HG03460 (cell line): ENCODE measurements around the gene IGF2R.
"Not testable (repeated sequence)": the region's sequence is repeated elsewhere in the genome, so short reads cannot be mapped to it uniquely, and the experiment has no call there.

Experiments used
- ATAC-seq: cut with Tn5 transposase; IDR thresholded peaks from one replicate; pipeline ENCODE4 v1.9.1; 2021; ENCODE audit not compliant: unreplicated experiment

The IGF2R gene

GRCh38 chr6:160116411-160116810 is 147.5 kb downstream of the IGF2R start:
- ATAC-seq, result no peak

GRCh38 chr6:160117137-160117536 is 148.3 kb downstream of the IGF2R start:
- no peak for ATAC-seq

GRCh38 chr6:160118620-160119229 is 149.8 kb downstream of the IGF2R start:
- no peak for ATAC-seq

- no peak for ATAC-seq
These were observed 151.2 kb downstream of the IGF2R start for GRCh38 chr6:160120087-160120486.

- no peak for ATAC-seq
These were observed 152.7 kb downstream of the IGF2R start, which contains the start of gene SLC22A1 for GRCh38 chr6:160121558-160121957. Gene SLC22A1, plus strand, starts transcription at chr6:160121815. Its CDS starts 121 bp downstream, at chr6:160121936.

- no peak for ATAC-seq
These were observed 153.1 kb downstream of the IGF2R start for GRCh38 chr6:160121981-160122380.

- ATAC-seq, result no peak
These were observed 153.9 kb downstream of the IGF2R start for GRCh38 chr6:160122744-160123143.

- no peak for ATAC-seq
These were observed 155.1 kb downstream of the IGF2R start for GRCh38 chr6:160124007-160124406.

GRCh38 chr6:160124605-160125004 is 155.7 kb downstream of the IGF2R start:
- ATAC-seq, result no peak

GRCh38 chr6:160125105-160125504 is 156.2 kb downstream of the IGF2R start:
- not testable (repeated sequence) for ATAC-seq

- no peak for ATAC-seq
These were observed 158.6 kb downstream of the IGF2R start for GRCh38 chr6:160127270-160128124.

- no peak for ATAC-seq
These were observed 159.3 kb downstream of the IGF2R start for GRCh38 chr6:160128125-160128683.

- no peak for ATAC-seq
These were observed 160.1 kb downstream of the IGF2R start for GRCh38 chr6:160128879-160129516.

GRCh38 chr6:160129881-160130615 is 161.2 kb downstream of the IGF2R start:
- ATAC-seq, result no peak

- ATAC-seq, result no peak
These were observed 162.0 kb downstream of the IGF2R start for GRCh38 chr6:160130729-160131484.

GRCh38 chr6:160131636-160132296 is 162.9 kb downstream of the IGF2R start:
- ATAC-seq, result no peak

GRCh38 chr6:160132297-160132637 is 163.4 kb downstream of the IGF2R start:
- no peak for ATAC-seq

- ATAC-seq, result no peak
These were observed 164.0 kb downstream of the IGF2R start for GRCh38 chr6:160132776-160133338.
